NCI-H187 treated with DMSO at 0.1 percent for 48 hours (cell line): ENCODE data around the gene FAM47E.

Experiments used
- DNase-seq: peaks from one replicate; lab custom pipeline; 2025; lab: John Stamatoyannopoulos, UW

The FAM47E gene

DNA sequence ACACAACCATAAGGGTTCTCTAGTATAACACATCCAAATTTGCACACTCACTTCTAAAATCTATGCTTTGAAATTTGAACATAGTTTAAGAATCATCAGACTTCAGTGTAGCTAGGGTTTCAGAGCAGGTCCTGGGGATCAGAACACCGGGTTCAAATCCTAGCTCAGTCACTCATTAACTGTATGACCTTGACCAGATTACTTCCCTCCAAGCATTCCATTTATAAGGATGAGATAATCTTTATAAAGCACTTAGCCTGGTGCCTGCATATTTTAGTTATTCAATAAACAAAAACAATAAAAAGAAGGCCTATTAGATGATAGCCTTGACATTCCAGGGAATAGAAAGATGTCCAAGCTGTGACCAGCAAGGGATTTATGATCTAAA is 50.2 kb downstream of the FAM47E start:
- no peak for DNase-seq

- no peak for DNase-seq
These were observed 51.4 kb downstream of the FAM47E start for GRCh38 chr4:76302826-76303438.

GRCh38 chr4:76305033-76305687 is 53.6 kb downstream of the FAM47E start:
- DNase-seq, result no peak

- DNase-seq, result no peak
These were observed 54.7 kb downstream of the FAM47E start, which contains the start of gene STBD1 for GRCh38 chr4:76305971-76306881. TSS of gene STBD1 (plus strand) at chr4:76306733. CDS start at chr4:76306770, 37 bp downstream.

DNA sequence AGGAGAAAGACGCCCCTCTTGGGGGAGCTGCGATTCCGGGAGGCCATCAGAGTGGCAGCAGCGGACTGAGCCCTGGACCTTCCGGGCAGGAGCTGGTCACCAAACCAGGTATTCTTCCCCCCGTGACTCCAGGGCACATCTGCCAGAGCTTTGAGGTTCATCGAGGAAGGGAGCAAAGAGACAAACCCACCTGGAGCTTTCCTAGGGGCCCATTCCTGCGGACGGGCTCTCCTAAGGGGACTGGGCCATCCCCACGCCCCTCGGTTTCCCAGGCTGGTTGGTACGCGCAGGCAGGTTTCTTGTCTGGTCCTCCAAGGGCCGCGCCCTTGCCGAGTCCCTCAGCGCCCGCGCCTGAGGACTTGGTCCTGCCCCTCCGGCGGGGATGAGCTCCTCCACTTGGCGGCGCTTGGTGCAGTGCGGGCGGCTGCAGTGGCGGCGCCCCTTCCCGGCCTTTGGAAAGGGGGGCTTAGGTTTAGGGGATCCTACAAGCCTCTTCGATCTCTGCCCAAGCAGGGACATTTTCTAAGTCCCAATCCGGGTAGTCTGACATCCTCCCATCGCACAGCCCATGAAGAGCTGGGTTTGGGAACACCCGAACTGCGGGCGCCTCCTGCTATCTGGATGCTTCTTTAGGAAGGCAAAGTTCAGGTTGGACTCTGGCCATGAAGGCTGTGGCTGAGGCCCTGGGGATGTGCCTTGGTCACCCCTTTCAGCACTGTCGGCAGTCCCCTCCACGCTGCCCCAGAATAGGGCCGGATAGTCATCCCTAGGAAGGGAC is 55.5 kb downstream of the FAM47E start:
- no peak for DNase-seq

DNA sequence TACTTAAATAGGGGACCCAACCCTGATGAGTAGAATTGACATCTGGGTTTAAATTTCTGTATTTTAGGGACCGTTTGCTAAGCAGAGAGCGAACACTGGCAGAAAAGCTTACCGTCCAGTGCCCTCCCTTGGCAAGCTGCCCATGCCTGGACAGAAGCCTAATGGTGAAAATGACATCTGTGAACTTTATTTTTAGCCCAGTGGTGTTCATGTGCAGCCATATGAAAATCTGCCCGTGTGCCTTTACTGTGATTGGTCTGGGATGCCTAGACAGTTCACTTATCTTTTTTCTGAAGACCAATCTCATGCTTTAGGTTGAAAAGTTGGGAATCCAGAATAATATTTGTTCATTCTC is 56.1 kb downstream of the FAM47E start:
- DNase-seq, result no peak

DNA sequence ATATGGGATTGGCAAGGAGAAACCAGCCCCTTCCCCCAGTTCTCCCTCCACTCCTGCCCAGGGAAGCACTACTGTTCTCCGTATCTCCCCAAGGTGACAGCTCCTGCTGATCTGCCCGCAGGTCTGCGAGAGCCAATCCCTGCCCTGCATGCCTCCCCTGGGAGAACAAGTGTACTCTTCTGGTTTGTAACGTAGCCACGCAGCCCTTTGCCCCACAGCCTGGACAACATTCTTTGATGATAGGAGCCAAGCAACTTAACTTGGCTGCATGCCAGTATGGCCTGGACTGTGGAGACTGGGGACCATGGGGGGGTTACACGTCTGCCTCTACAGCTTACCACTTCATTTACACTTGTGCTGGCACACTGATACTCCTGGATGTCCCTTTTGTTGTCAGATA is 57.0 kb downstream of the FAM47E start:
- no peak for DNase-seq

- no peak for DNase-seq
These were observed 58.5 kb downstream of the FAM47E start for GRCh38 chr4:76309939-76310550.

DNA sequence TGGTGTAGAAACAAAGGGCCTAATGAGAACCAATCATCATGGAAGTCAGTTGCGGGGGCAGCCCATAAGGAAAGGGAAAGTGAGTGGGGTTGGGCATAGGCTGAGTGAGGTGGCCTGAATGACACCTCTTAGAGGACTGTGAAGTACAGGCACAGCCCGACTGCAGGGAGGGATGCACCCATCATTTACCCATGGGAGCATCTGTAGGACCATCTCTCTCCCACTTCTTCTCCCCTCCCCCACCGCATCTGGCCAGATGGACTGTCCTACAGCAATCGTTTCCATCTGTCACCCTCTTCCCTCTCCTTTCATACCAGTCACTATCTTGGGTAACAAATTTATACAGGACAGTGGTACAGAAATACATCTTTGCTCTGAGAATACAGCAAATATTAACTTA is 59.2 kb downstream of the FAM47E start:
- DNase-seq, result no peak

GRCh38 chr4:76311896-76312331 is 60.4 kb downstream of the FAM47E start:
- no peak for DNase-seq

DNA sequence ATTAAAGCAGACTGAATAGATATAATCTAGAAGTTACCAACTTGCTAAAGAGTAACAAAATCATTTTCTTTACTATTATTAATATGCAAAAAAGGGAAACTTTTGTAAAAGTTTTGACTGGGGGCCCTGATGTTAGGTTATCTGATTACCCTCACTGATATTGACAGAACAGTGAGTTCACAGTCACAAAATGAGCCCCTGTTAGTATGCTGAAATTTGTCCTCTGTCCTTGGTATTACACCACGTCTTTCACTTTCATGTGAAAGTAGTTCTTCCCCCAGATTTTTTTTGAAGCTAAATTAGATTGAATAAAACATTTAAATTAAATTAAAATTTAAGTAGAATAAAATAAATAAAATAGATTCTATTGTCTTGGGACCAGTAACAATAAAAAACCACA is 60.9 kb downstream of the FAM47E start:
- DNase-seq, result no peak

DNA sequence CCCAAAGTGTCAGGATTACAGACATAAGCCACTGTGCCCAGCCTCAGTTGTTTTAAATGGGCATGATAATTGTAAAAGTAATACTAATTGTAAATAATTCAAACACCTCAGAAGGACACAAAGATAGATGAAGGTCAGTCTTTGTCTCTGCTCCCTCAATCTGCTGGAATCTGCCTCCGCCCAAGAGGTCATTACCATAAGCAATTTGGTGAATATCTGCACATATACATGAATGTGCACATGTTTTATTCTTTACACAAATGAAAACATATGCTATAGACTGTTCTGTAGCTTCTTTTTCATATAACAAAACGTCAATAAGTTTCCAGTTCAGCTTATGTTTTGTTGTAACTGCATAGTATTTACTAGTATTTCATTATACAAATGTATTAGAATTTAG is 62.0 kb downstream of the FAM47E start:
- no peak for DNase-seq

- no peak for DNase-seq
These were observed 63.9 kb downstream of the FAM47E start for GRCh38 chr4:76315267-76315918.

DNA sequence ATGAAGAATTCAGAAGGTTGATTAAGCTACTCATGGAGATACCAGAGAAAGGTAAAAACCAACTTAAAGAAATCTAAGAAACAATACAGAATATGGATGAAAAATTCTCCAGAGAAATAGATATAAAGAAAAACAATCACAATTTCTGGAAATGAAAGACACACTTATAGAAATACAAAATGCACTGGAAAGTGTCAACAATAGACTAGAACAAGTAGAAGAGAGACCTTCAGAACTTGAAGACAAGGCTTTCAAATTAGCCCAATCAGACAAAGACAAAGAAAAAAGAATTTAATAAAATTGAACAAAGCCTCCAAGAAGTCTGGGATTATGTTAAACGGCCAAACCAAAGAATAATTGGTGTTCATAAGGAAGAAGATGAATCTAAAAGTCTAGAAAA is 64.6 kb downstream of the FAM47E start:
- DNase-seq, result no peak

- no peak for DNase-seq
These were observed 70.7 kb downstream of the FAM47E start for GRCh38 chr4:76322236-76322635.

GRCh38 chr4:76325072-76325471 is 73.6 kb downstream of the FAM47E start:
- no peak for DNase-seq

GRCh38 chr4:76326515-76326914 is 75.0 kb downstream of the FAM47E start:
- no peak for DNase-seq
